Measurements from ENCODE around the gene EIPR1. TPM values are rescaled to one million over a fixed set of nuclear protein-coding genes. Genes with fewer than 3 reads are reported as not detected.

Gene EIPR1
- total and polyA plus RNA-seq, 10 of the 15 experiments (the other 5 are each of a cell fraction or from before 2014, with no cell fraction given), result 23.6 to 61.2 (median 42.2) TPM

GRCh38 chr2:3299703-3300102 lies 77.9 kb downstream of the EIPR1 start:
- BruUV-seq (replicated peaks), result no TSS peak
- Histone ChIP-seq H3K9me3 (replicated peaks; ENCODE audit: control insufficient read depth, insufficient read depth, low read length) (no peaks in the 10 kb centered on the region), H3K79me2 (ENCODE audit: control insufficient read depth, insufficient read depth, low read length) (no peaks in the 10 kb centered on the region; the same call in 1 of the 2 replicates), H3K27me3 (replicated peaks in 1 of 2; ENCODE audit: control insufficient read depth in 2 of 2, insufficient read depth in 2 of 2, low read length in 1 of 2) (no peaks in the 10 kb centered on the region), H2AFZ (ENCODE audit: control insufficient read depth, low read depth, low read length) (no peak overlapping the region), H3K4me2 (ENCODE audit: control insufficient read depth, insufficient read depth) (no peak overlapping the region), H3K9ac (ENCODE audit: control insufficient read depth, insufficient read depth, low read length) (no peak overlapping the region), H3K27ac (ENCODE audit: control insufficient read depth, insufficient read depth) (no peak overlapping the region), H3K4me3 (no peak overlapping the region), H4K20me1 (ENCODE audit: control insufficient read depth, insufficient read depth) (no peaks in the 10 kb centered on the region), H3K4me1 (ENCODE audit: control insufficient read depth, insufficient read depth, low read length) (peaks cover 3% of the 10 kb centered on the region; the same call in 1 of the 2 replicates), H3K36me3 (ENCODE audit: control insufficient read depth in 2 of 2, insufficient read depth in 2 of 2, low read length in 1 of 2) (peaks cover 2 to 8% of the 10 kb centered on the region in 2 experiments; a peak in 3 of 4 replicates)
- ChIA-PET CTCF (no interaction called here), SMC1A (ENCODE audit: uncharacterized antibody, unreplicated experiment) (no interaction called here), RAD21 (ENCODE audit: unreplicated experiment) (no interaction called here), POLR2A (no interaction called here)
- ATAC-seq, result no peak
- no peak for TF ChIP-seq DPF2 (IDR thresholded peaks at IDR 0.05)
- TF ChIP-seq NR2C2 (IDR thresholded peaks at IDR 0.05; ENCODE audit: borderline replicate concordance, control insufficient read depth, insufficient read length, low read depth), result no peak
- no peak for TF ChIP-seq SIN3A (IDR thresholded peaks at IDR 0.05; ENCODE audit: low read depth, low read length)
- no peak for TF ChIP-seq CEBPZ (IDR thresholded peaks at IDR 0.05; ENCODE audit: low read depth, low read length)
- no peak for TF ChIP-seq SREBF2 (IDR thresholded peaks at IDR 0.05; ENCODE audit: low read length)
- no peak for TF ChIP-seq BCL3 (IDR thresholded peaks at IDR 0.05; ENCODE audit: borderline replicate concordance, insufficient read depth, low read depth, low read length, poor library complexity, severe bottlenecking)
- no peak for TF ChIP-seq TBL1XR1 (IDR thresholded peaks at IDR 0.05; ENCODE audit: low read depth, low read length)
- no peak for TF ChIP-seq ZZZ3 (IDR thresholded peaks at IDR 0.05; ENCODE audit: control insufficient read depth, insufficient read length, low read depth)
- no peak for TF ChIP-seq PML (IDR thresholded peaks at IDR 0.05; ENCODE audit: low read length)
- no peak for TF ChIP-seq PKNOX1 (IDR thresholded peaks at IDR 0.05)
- TF ChIP-seq TAF1 (IDR thresholded peaks at IDR 0.05; ENCODE audit: borderline replicate concordance, low read depth, low read length), result no peak
- no peak for TF ChIP-seq SUZ12 (IDR thresholded peaks at IDR 0.05; ENCODE audit: unreplicated experiment)
- no peak for TF ChIP-seq ATF2 (IDR thresholded peaks at IDR 0.05; ENCODE audit: low read length)
- TF ChIP-seq ZSCAN29 (IDR thresholded peaks at IDR 0.05), result no peak
- TF ChIP-seq RCOR1 (conservative IDR thresholded peaks at IDR 0.05; ENCODE audit: low read depth, low read length), result no peak
- no peak for TF ChIP-seq RAD21 (IDR thresholded peaks at IDR 0.05; ENCODE audit: insufficient read depth, low read depth, low read length)
- no peak for FAIRE-seq
- 97% methylated on average over 7 of the region's 7 CpGs for WGBS (ENCODE audit: insufficient coverage, insufficient replicate concordance, low lambda C conversion rate, missing lambda C conversion rate)
- intact Hi-C loops (cut with micrococcal nuclease; ENCODE audit: unreplicated experiment), result loop anchor here (5.0 kb wide), 2 partner anchors 227 to 353 kb away; no protein-coding TSS in a partner anchor
- DNase-seq (ENCODE audit: low read depth, low spot score), result no peak
- in situ Hi-C loops (cut with MboI), result no loop called here
